ENCODE results near the gene CPNE9.

Gene CPNE9

GRCh38 chr3:9686703-9687102, 16.9 kb upstream of the CPNE9 start:
- no peak for DNase-seq (ENCODE audit: low read depth)

- DNase-seq (ENCODE audit: low read depth): no peak
Measured at GRCh38 chr3:9687514-9687913, 16.1 kb upstream of the CPNE9 start.

DNA sequence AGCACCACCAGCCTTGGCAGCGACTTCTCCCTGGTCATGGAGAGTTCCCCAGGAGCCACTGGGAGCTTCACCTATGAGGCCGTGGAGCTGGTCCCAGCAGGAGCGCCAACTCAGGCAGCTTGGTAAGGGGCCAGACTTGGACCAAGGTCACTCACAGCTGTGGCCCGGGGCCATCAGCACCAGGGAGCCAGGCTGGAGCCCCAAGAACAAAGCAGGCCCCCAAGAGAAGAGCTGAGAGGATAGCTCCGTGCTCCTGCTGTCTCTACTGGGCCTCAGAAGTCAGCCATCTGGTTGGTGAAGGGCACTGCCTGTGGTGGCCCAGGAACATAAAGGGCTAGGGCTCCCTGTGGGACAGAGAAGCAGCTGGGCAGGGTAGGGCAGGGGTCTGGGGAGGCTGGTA, 14.7 kb upstream of the CPNE9 start:
- no peak for DNase-seq (ENCODE audit: low read depth)

- DNase-seq (ENCODE audit: low read depth): no peak
Measured at GRCh38 chr3:9689757-9690156, 13.9 kb upstream of the CPNE9 start.

- DNase-seq (ENCODE audit: low read depth): no peak
Measured at GRCh38 chr3:9690451-9691450, 12.9 kb upstream of the CPNE9 start.

DNA sequence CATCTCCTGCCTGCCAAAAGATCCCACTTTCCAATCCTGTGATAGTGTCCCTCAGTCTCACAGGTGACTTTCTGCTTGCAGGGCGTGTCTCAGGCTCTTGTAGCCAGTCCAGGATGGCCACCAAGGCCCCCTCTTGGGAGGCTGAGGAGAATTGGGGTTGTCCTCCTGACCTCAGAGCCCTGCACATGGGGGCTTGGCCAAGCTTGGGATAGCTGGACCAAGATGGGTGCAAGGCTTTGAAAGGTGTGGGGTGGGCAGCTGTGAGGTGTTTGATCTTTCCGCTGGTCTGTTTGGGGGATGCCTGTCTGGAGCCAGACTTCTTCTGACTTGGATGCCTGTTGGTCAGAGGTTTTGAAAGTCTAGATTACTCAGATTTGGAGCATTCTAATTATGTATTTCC, 12.0 kb upstream of the CPNE9 start:
- DNase-seq (ENCODE audit: low read depth): no peak

DNA sequence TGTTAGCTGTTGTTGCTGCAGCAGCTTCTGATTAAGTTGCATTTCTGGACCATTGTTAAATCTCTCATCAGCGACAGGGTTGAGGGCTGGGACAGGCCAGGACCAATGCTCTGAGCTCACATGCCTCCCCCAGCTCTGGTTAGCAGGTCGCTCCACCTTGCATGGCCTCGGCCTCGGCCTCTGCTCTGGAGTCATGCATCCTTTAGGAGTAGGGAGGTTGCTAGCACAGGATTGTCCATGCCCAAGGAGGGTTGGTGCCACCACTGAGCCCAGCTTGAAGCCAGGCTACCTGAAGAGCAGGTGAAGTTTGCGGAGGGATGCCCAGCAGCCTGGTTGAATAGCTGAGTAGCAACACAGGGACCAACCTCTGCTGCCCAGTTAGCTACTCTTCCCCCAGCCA, 11.2 kb upstream of the CPNE9 start:
- no peak for DNase-seq (ENCODE audit: low read depth)

- no peak for DNase-seq (ENCODE audit: low read depth)
Measured at GRCh38 chr3:9695345-9695744, 8.3 kb upstream of the CPNE9 start.

DNA sequence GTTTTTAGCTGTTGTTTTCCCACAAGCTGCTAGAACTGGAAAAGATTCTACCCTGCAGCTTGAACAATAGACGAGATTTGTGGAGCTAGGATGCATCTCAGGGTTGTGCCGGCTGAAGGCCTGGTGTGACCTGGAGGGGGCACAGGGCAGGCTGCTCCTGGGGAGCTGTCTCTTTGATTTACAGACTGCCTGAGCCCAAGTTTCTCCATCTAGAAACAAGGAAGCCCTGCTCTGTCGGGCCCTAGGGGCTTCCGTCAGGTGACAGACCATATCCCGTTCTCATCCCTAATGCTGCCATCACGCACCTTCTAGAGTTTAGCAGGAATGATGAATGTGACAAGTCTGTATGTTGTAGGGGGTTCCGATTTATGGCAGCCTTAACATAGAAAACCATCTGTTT, 7.9 kb upstream of the CPNE9 start:
- DNase-seq (ENCODE audit: low read depth): no peak

- no peak for DNase-seq (ENCODE audit: low read depth)
Measured at GRCh38 chr3:9696480-9697220, 7.0 kb upstream of the CPNE9 start.

DNA sequence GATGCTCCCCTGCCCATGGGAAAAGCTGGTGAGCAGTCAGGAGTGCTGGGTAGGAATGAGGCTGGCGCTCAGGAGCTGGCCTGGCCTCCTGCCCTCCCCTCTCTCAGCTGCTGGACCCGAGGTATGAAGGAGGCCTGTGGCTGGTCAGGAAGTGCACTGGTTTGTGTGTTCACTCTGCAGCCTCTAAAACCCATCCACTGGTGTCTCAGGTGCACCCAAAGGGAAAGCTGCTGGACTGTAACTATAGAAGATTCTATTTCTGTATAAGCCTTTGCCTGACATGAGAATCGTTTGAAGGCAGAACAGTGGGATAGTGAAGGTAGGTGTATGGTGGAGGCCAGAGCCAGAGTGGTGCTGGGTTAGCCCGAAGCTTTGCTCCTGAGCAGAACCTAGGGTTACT, 5.7 kb upstream of the CPNE9 start:
- DNase-seq (ENCODE audit: low read depth): no peak

DNA sequence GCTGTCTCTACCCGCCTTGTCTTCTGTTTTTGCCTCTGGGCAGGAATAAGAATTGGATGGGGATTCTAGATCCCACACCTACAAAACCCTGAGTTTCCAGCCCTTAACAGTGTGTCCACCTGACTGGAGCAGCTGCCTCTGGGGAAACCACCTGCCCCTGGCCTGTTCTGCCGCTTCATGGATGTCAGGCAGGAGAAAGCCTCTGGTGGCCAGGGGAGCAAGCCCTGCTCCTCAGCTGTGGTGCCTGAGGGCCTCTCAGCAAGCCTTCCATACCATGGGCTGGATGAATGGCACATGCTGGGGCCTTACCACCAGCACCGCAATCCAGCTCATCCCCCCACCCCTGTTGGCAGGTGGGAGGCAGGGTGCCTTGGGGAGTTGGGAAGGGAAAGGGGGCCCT, 5.3 kb upstream of the CPNE9 start:
- no peak for DNase-seq (ENCODE audit: low read depth)

GRCh38 chr3:9700536-9700935, 3.1 kb upstream of the CPNE9 start:
- no peak for DNase-seq (ENCODE audit: low read depth)

GRCh38 chr3:9701006-9701405, 2.6 kb upstream of the CPNE9 start:
- DNase-seq (ENCODE audit: low read depth): no peak

- DNase-seq (ENCODE audit: low read depth): no peak
Measured at GRCh38 chr3:9701711-9702110, 1.9 kb upstream of the CPNE9 start.

GRCh38 chr3:9703240-9703639, 393 bp upstream of the CPNE9 start:
- DNase-seq (ENCODE audit: low read depth): no peak

- no peak for DNase-seq (ENCODE audit: low read depth)
Measured at GRCh38 chr3:9704347-9705322, 1.0 kb downstream of the CPNE9 start.

DNA sequence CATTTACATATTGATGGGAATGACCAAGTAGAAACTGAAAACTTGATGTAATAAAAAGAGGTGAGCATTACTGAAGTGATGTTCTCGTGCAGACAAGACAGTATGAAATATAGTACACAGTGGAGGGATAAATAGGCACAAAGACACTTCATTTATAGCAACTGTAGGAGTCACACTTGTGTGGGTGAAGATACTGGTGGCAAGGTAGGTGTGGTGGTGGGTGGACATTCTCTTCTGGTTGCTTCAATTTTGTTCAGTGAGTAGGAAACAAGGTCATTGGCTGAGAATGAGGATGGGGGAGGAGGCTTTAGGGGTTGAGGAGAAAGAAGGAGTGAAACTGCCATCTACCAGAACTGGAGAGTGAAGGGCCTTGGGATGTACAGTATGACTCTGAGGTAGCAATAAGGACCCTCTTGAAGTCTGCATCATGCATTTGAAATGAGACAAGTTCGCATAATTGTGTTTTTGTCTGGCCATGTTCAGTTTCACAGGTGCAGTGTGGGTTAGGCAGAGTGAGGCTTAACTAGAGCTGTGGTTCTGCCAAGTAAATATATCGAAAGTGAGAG, 6.6 kb downstream of the CPNE9 start:
- DNase-seq (ENCODE audit: low read depth): no peak

GRCh38 chr3:9712415-9712814, 8.8 kb downstream of the CPNE9 start:
- no peak for DNase-seq (ENCODE audit: low read depth)

DNA sequence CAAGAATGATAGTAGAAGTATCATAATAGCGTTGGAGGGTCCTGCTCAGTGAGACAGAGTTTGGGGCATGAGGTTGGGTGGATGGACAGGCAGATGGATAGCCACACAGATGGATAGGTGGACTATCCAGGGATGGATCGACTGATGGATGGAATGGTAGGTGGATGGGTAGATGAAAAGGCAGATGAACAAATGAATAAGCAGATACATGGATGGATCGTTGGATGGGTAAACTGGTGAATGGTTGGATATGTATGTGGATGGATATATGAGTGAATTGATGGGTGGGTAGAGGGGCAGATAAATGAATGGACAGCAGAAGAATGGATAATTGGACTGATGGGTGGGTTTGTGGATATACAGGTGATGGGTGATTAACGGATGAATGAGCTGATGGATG, 9.5 kb downstream of the CPNE9 start:
- no peak for DNase-seq (ENCODE audit: low read depth)

GRCh38 chr3:9715136-9715535, 11.5 kb downstream of the CPNE9 start:
- no peak for DNase-seq (ENCODE audit: low read depth)

All from activated T-helper 9 cell treated with anti-CD3 and anti-CD28 coated beads, Interleukin-2, amount 50 U/mL, for 16 hours (primary cell).